OCI-LY7 (cell line): ENCODE results near the gene APBB2.

ENCODE experiments used
- EZH2phosphoT487 ChIP-seq: fragments of 200-600 bp; sonication (generic); IDR thresholded peaks from 2 replicates; pipeline ENCODE4 v1.6.1; 2018; ENCODE audit warnings: low read depth, borderline replicate concordance, mild to moderate bottlenecking, mixed run types, antibody characterized with exemption, low read length, moderate library complexity, mixed read lengths
- TF ChIP-seq, protein P1 (sequence below): fragments of 200-600 bp; sonication (generic); conservative IDR thresholded peaks from 2 replicates; pipeline ENCODE4 v1.5.1; 2014; ENCODE audit warnings: mild to moderate bottlenecking, antibody characterized with exemption, low read length, moderate library complexity, mixed read lengths

GRCh38 chr4:41172786-41173185 lies 41.6 kb downstream of the APBB2 start:
- TF ChIP-seq, protein P1, sequence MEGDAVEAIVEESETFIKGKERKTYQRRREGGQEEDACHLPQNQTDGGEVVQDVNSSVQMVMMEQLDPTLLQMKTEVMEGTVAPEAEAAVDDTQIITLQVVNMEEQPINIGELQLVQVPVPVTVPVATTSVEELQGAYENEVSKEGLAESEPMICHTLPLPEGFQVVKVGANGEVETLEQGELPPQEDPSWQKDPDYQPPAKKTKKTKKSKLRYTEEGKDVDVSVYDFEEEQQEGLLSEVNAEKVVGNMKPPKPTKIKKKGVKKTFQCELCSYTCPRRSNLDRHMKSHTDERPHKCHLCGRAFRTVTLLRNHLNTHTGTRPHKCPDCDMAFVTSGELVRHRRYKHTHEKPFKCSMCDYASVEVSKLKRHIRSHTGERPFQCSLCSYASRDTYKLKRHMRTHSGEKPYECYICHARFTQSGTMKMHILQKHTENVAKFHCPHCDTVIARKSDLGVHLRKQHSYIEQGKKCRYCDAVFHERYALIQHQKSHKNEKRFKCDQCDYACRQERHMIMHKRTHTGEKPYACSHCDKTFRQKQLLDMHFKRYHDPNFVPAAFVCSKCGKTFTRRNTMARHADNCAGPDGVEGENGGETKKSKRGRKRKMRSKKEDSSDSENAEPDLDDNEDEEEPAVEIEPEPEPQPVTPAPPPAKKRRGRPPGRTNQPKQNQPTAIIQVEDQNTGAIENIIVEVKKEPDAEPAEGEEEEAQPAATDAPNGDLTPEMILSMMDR = no peak
- no peak for TF ChIP-seq EZH2phosphoT487
